ENCODE results near the gene KIT.

Gene KIT

DNA sequence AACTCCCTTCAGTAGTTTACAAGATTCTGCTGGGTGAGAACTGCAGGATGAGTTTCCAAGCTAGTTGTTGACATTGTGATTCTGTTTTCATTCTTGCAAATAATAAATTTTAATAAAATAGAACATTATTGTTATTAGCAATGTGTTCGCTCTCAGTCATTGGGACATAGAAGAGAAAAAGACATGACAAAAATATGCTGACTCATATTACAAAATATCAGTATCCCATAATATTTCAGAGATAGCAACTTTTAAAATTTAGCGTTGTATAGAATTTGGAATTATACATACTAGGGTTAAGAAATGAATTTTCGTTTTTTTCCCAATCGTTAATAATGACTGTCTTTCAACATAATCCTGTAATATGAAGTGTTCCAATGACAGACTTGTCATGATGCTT is 45.4 kb downstream of the KIT start:
- DNase-seq (ENCODE audit: low read depth, low spot score), result no peak

DNA sequence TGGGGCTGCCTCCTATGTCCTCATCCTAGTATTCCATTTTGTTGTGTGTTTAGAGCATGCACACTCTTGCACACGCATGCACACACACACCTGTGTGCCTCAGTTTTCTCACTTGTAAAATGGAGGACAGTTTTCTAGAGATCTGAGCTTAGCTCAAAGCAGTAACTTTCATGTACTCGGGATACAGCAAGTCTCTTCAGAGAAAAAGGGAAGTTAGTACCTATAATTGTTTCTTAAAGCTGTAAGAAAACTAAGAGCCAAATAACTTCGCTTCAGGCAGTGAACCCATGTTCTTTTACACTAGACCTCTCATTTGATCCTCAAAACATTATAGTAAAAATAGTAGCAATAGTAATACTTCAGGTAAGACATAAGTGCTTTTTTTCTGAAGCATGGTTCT is 49.6 kb downstream of the KIT start:
- DNase-seq (ENCODE audit: low read depth, low spot score), result no peak

DNA sequence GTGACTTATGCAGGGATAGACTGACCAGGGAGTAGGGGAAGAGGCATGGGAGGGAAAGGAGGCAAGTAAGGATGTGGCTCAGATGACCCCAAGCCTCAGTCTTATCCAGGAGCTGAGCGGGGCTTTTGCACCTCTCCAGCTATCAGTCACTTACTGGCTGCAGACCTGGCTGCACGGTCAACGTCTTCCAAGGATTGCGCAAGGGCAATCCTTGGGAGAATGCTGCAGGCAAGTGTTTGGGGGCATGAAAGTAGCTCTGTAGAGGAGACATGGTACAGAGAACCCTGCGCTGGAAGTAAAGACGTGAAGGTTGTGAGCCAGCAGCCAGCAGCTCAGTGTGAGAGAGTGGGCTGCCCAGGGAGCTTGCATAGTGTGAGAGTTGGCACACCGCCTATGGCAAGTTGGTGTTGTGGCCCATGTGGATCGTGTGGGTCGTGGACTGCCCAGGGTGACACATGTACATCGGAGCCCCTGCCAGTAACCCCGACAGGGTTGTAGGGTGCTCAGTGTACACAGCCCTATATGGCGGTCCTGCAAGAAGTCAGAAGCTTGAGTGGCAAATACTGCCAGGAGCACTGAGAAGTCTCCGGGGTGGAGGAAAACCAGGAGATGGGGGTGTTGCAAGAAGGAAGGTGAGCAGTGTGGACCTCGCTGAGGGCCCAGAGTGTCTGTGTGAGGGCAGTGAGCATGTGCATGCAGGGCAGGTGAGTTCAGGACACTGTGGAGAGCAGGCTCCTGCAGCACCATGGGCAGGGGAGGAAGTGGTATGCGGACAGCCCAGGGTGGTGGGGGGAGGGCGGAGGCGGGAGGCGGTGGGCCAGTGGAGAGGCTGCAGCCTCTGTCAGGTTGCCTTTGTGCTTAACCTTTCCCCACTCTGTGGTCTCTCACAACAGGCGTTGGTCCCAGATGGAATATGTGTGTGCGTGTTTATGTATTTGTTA is 50.9 kb downstream of the KIT start:
- no peak for DNase-seq (ENCODE audit: low read depth, low spot score)

DNA sequence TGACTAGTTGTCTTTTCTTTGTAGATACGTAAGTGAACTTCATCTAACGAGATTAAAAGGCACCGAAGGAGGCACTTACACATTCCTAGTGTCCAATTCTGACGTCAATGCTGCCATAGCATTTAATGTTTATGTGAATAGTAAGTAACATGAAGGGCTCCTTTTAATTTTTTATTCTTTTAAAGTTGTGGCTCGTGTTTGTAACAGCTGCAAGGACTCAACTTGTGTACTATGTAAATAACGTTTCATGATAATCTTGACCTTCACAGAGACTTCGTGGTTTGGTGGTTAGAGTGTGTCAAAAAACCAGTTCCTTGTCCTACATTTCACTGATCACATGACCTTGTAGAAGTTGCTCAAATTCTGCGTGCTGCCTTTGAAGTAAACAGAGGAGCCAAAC is 51.6 kb downstream of the KIT start:
- DNase-seq (ENCODE audit: low read depth, low spot score), result no peak

DNA sequence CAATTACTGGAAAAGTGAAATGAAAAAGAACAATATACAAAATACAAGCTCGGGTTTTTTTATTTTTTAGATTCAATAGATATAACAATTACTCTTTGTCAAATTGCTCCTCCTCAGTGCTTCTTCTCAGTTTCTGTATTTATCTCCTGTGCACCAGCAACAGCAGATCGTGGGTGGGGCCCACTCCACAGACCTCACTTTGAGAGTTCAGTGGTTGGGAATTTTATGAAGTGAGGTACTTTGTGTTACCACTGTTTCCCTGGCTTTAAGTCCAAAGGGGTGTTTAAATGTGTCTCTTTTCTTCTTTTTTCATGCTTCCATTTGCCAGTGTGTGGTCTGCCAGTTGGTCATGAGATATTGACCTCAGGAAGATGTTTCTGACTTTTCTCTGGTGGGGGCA is 54.4 kb downstream of the KIT start:
- no peak for DNase-seq (ENCODE audit: low read depth, low spot score)

DNA sequence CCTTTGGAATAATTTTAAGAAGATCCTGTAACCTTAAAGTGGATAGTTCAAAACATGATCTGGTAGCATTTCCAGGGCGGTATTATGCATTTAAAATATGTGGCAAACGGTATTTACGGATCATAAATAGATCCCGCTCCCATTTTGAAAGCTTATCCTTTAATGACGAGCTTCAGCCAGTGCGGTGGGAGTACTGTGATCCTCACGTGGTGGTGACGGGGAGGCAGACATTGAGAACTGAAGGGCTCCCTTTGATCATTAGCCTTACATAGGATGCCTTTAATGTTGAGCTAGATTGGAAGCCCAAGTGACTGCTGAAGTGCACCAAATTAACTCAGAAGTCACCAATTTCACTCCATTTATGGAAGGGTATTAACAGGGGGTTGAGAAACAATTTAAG is 56.9 kb downstream of the KIT start:
- no peak for DNase-seq (ENCODE audit: low read depth, low spot score)

DNA sequence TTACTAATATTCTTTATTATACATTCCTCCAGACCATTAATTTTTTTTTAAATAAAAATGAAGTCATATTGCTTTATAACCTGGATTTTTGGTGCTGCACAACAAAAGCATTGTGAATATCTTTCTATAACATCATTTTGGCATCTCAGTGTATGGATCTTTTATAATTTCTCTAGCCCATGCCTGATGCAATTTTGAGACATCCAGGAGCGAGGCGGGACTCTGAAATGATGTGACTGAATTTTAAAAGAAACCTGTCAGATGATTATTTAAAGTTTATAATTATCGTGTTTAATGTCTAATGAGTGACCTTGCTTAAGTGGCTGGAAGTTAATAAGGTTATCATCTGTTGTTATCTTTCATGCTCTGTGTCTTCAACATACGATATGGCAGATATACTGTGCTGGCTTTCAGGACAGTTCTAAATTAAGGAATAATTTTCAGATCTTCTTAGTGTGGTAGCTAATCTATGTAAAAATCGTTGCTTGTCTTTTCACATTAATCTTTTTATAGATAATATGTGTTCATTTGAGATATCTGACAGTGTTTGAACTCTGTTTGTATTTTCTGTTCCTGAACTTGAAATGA is 58.8 kb downstream of the KIT start:
- no peak for DNase-seq (ENCODE audit: low read depth, low spot score)

DNA sequence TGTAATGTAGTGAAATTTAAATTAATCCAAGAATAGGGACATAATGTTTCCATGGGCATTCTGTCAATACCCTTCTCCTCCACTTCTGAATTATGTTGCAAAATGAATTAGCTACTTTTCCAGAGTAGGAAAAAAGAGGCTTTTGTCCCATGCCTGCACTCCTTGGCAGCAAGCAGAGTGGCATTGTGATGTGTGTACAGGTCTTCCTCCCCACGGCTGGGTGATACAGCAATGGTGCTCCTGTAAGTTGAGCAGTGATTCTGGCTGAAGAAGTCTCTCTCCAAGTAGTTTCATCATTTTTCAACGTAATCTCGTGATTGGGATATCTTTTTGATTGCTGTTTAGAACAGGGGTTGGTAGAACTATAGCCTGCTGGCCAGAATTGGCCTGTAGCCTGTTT is 59.9 kb downstream of the KIT start:
- no peak for DNase-seq (ENCODE audit: low read depth, low spot score)

DNA sequence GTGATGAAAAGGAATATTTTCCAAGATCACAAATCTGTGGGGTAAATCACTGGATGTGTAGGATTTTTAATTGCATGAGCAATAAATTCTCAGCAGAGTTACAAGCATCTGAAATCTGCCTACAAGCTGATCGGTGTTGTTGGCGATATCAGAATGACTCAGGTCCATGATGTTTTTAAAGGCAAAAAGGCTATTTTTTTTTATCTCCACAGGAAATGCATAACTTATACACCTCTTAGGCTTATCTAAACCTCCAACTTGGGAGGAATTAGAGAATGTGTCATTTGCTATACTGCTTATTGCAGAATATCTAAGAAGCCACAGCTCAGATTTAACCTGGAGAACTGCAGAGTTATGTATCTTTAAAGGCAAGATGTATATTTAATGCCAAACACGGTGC is 61.6 kb downstream of the KIT start:
- no peak for DNase-seq (ENCODE audit: low read depth, low spot score)

DNA sequence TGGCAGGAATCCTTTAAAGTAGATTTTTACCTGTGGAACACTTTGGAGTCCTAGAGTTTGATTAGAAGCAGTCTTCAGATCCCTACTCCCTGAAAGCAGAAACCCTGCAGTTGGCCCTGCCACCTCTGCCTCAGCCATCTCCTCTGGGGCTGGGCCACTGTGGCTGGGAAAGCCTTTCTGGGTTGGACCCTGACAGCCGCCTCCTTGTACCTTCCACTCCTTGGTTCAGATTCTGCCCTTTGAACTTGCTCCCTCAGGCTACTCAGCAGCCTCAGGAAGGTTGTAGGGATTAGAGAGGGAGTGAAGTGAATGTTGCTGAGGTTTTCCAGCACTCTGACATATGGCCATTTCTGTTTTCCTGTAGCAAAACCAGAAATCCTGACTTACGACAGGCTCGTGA is 65.5 kb downstream of the KIT start:
- no peak for DNase-seq (ENCODE audit: low read depth, low spot score)

DNA sequence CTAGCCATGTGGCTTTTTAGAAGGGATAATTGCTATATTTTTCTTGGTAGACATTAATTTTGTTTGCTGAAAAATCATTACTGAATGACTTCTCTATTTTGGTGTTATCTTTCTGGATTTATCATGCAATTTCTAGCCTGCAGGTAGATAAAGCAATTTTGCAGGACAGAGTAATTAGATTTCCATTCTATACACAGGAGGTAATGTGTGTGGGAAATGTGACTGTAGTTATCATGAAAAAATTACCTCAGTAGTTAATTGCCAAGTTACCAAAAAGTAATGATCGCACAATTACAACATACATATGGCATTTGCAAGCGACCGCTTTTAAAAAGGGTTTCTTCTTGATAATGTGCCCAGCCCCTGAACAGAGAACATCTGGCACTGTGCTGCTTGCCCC is 66.1 kb downstream of the KIT start:
- DNase-seq (ENCODE audit: low read depth, low spot score), result no peak

DNA sequence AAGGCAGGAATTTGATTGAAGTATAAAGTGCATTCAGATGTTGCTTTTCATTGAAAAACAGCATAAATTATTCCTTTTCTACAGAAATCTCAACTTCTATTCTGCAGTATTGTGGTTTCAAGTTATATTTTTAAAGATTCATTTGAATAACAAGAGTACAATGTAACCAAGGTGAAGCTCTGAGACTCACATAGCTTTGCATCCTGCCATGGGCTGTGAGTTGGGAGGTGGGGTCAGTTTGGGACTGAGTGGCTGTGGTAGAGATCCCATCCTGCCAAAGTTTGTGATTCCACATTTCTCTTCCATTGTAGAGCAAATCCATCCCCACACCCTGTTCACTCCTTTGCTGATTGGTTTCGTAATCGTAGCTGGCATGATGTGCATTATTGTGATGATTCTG is 69.2 kb downstream of the KIT start:
- DNase-seq (ENCODE audit: low read depth, low spot score), result no peak

DNA sequence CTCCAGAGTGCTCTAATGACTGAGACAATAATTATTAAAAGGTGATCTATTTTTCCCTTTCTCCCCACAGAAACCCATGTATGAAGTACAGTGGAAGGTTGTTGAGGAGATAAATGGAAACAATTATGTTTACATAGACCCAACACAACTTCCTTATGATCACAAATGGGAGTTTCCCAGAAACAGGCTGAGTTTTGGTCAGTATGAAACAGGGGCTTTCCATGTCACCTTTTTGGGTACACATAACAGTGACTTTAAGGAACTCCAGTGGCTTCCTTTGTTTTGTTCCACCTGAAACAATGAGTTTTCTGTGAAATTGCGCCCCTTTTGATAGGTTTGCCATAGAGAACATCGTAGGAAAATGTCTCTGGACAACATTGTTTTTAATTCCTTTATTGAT is 69.6 kb downstream of the KIT start:
- DNase-seq (ENCODE audit: low read depth, low spot score), result no peak

DNA sequence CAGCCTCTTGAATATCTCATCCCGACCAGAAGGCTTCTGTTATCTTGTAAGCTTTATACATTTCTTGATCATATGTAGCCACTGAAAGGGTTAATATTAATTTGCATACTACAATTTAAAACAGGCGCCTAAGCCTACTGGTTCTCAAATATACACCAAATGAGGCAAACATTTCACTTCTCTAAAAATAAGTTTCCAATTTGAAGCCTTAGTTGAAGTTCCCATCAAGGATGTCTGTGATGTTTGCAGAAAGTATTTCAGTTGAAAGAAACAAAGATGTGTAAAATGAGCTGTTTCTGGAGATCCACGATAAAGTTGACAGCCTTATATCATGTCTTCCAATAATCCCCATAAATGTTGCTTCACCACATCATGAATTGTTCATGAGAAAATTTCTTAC is 70.6 kb downstream of the KIT start:
- no peak for DNase-seq (ENCODE audit: low read depth, low spot score)

DNA sequence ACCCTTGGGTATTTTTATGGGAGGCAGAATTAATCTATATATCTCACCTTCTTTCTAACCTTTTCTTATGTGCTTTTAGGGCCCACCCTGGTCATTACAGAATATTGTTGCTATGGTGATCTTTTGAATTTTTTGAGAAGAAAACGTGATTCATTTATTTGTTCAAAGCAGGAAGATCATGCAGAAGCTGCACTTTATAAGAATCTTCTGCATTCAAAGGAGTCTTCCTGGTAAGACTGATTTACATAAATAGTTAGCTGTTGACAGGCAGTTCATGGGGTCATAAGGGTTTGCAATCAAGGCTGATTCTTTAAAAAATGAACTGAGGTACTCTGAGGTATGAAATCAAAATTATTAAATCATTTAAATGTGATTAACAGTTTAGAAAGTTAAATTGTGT is 71.5 kb downstream of the KIT start:
- no peak for DNase-seq (ENCODE audit: low read depth, low spot score)

DNA sequence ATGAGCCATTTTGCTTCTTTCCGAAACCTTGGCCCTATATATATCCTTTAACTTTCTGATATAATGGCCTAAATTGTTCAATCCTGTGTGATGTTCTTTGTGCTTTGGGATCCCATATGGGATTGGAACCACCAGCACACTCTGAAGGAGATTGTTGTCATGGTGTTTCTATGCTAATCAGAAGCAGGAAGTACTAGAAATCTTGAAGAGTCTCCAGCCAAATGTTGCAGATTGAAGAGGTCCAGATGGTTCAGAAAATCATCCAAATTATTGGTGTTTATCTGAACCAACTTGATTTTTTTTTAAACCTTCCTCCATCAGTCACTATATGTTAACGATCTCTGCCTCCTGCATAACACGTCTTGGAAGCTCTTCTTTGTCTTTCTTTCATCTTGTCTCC is 72.8 kb downstream of the KIT start:
- no peak for DNase-seq (ENCODE audit: low read depth, low spot score)

DNA sequence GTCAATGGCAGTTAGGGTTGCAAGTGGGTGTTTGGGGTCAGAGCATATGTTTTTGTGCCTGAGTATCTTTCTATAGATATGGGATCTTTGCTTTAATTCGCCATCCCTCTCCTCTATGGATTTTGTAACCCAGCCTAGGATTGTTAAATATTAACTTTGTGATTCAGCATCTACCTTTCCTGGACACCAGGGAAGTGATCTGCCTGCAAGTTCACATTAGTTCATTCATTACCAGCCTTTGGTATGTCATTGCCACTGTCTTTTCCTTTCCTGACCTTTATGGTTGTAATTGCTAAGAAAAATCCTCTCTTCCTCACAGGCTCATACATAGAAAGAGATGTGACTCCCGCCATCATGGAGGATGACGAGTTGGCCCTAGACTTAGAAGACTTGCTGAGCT is 73.8 kb downstream of the KIT start:
- DNase-seq (ENCODE audit: low read depth, low spot score), result no peak

DNA sequence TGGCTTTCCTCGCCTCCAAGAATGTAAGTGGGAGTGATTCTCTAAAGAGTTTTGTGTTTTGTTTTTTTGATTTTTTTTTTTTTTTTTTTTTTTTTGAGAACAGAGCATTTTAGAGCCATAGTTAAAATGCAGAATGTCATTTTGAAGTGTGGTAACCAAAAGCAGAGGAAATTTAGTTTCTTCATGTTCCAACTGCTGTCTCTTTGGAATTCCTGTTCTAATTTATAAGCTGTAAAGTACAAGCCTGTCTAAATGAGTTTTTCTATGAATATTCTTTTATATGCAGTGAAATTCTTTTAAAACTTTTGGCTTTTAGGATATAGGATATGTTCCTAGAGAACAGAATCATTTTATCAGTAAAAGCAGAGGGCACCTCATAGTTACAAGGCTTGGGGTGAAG is 74.2 kb downstream of the KIT start:
- DNase-seq (ENCODE audit: low read depth, low spot score), result no peak

DNA sequence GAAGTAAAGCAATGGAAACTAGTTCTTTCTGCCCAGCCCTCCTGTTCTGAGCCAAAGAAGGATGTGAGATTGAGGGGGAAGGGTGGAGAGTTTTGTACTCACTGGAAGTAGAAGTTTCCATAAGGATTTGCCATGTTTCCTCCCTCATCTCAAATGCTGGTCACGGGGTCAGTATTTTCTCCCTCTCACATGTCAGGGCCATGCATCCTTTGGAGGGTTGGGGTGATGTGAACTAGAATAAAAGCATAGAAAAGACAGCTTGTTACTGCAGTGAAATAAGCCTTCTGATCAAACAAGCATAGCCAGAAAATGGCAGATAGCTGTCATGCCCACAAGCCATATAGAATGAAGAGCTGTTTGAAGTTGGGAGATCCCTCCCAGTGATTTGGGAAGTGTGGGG is 79.7 kb downstream of the KIT start:
- no peak for DNase-seq (ENCODE audit: low read depth, low spot score)

DNA sequence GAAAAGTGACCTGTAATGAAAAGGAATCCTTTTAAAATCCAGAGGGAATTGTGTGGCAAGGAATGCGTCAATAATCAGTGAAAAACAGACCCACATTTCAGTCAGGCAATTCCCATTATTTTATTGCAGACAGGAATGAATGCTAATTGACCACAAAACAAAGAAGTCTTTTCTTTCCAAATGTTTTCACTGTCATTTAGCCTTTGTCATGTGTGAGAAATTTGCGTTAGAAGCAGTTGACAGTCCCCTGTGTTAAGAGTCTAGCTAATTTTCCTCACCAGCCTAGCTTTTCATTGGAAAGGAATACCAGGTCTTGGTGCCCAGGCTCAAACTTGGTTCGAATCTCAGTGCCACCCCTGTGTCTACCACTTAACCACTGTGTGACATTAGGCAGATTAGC is 83.4 kb downstream of the KIT start:
- DNase-seq (ENCODE audit: low read depth, low spot score), result no peak

DNA sequence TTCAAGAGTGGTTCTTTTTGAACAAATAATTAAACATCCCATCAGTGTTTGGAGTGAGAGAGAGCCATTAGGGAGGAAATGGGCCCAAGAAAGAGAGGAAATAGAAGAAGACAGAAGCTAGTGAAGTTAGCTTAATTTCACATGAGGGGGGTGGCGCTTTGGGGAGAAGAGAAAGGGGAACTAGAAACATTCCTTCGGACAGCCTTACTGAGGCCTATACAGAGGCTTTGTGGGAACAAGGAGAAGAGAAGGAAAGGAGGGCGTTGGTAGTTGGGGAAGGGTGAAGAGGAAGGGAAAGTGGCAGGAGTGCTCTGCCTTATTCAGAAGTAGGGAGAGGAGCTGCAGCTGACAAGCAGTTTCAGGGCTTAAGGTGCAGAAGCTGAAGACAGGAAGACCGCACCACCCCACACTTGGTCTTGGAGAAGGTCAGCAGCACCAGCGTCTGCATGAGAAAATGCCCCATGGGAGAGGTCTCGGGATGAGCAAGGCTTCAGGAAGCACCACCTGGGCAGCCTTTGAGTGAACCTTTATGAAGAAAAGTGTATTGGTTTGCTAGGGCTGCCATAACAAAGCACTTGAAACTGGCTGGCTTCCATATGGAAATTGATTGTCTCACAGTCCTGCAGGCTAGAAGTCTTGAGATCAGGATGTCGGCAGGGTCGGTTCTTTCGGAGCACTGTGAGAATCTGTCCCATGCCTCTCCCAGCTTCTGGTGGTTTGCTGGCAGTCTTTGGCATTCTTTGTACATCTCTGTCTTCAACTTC is 85.1 kb downstream of the KIT start:
- DNase-seq (ENCODE audit: low read depth, low spot score), result no peak

DNA sequence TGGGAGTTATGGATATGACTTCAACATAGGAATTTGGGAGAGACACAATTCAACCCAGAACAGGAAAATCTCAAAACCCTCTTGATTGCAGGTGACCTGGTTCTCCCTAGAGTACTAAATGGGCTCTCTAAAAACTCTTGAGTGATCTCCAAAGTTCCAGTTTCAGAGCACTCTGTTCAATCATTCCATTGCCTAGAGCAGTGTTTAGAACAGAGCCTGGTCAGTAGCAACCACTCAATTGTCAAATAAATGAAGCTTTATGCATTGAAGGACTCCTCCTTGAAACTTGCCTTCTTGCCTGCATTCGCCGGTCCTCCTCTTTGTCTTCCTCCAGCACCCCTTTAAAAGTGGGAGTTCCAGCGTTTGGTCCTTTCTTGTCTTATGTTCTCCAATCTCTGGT is 85.8 kb downstream of the KIT start:
- DNase-seq (ENCODE audit: low read depth, low spot score), result no peak

DNA sequence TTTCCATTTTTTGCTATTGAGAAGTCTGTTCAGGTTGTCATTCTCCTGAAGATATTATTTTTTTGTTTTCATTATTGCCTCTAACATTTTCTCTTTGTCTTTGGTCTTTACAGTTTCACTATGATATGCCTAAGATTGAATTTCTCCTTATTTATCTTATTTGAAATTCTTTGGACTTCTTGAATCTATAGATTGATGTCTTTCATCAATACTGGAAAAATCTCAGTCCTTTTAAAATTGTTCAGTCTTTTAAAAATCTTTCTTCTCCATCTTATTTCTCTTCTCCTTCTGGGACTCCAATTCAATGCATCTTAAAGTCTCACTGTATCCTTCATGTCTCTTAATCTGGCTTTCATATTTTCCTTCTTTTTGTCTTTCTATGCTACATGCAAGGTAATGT is 86.7 kb downstream of the KIT start:
- no peak for DNase-seq (ENCODE audit: low read depth, low spot score)
